Osteocyte (in vitro differentiated cells): ENCODE results near the gene TSHZ3. TPM values are rescaled to one million over a fixed set of nuclear protein-coding genes. Genes with fewer than 3 reads are reported as not detected.

Source experiments
- DNase-seq: peaks from one replicate; pipeline ENCODE4 v3.0.0; 2021; ENCODE audit warnings: mixed read lengths; ENCODE audit not compliant: unreplicated experiment; ENCODE audit errors: extremely low spot score
- H3K27ac Mint-ChIP-seq: one replicate; pipeline ENCODE4 v1.8.0; 2021; ENCODE audit warnings: mild to moderate bottlenecking, mixed read lengths; ENCODE audit not compliant: unreplicated experiment
- H3K27me3 Mint-ChIP-seq: one replicate; pipeline ENCODE4 v1.8.0; 2021; ENCODE audit warnings: mixed read lengths; ENCODE audit not compliant: unreplicated experiment
- H3K36me3 Mint-ChIP-seq: one replicate; pipeline ENCODE4 v1.8.0; 2021; ENCODE audit warnings: mixed read lengths; ENCODE audit not compliant: unreplicated experiment
- H3K4me1 Mint-ChIP-seq: one replicate; pipeline ENCODE4 v1.8.0; 2021; ENCODE audit warnings: mixed read lengths; ENCODE audit not compliant: unreplicated experiment
- H3K4me3 Mint-ChIP-seq: one replicate; pipeline ENCODE4 v1.8.0; 2021; ENCODE audit warnings: mild to moderate bottlenecking, moderate library complexity, mixed read lengths; ENCODE audit not compliant: unreplicated experiment
- H3K9me3 Mint-ChIP-seq: one replicate; pipeline ENCODE4 v1.8.0; 2021; ENCODE audit warnings: mixed read lengths; ENCODE audit not compliant: unreplicated experiment
- total RNA-seq: library from RNA; stranded (reverse); gene quantifications from 2 replicates; pipeline ENCODE4 v1.2.1, GENCODE V29; 2021
- TF ChIP-seq, protein P1 (sequence below): fragments of 200-600 bp; sonication (generic); IDR thresholded peaks from 2 replicates; pipeline ENCODE4 v1.5.0; 2021; ENCODE audit warnings: antibody characterized with exemption, mild to moderate bottlenecking, moderate library complexity

The TSHZ3 gene
- total RNA-seq, 1 donor from 2014 or later: 10.7 TPM

DNA sequence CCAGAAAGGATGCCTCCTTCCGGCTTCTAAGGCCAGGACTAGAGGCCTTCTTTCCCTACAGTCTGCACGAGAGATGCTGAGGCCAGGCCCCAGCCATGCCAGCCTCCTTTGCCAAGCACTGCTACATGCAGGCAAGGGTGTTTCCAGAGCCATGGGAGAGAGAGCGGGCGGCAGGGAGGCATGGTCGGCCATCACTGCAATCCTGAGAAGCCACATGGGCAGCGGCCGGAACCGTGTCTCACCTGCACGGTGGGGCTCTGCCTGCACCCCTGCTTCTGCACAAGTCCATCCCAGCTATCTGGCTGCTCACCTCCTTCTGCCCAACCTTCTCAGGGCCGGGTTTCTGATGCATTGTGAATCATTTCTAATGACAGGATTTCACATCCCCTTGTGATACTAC, 35.1 kb downstream of the TSHZ3 start:
- TF ChIP-seq, protein P1, sequence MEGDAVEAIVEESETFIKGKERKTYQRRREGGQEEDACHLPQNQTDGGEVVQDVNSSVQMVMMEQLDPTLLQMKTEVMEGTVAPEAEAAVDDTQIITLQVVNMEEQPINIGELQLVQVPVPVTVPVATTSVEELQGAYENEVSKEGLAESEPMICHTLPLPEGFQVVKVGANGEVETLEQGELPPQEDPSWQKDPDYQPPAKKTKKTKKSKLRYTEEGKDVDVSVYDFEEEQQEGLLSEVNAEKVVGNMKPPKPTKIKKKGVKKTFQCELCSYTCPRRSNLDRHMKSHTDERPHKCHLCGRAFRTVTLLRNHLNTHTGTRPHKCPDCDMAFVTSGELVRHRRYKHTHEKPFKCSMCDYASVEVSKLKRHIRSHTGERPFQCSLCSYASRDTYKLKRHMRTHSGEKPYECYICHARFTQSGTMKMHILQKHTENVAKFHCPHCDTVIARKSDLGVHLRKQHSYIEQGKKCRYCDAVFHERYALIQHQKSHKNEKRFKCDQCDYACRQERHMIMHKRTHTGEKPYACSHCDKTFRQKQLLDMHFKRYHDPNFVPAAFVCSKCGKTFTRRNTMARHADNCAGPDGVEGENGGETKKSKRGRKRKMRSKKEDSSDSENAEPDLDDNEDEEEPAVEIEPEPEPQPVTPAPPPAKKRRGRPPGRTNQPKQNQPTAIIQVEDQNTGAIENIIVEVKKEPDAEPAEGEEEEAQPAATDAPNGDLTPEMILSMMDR: no peak
- no peak overlapping the region for H3K27ac Mint-ChIP-seq
- no peak overlapping the region for H3K4me3 Mint-ChIP-seq
- H3K36me3 Mint-ChIP-seq: no peaks in the 10 kb centered on the region
- DNase-seq: no peak
- H3K4me1 Mint-ChIP-seq: peaks cover 32% of the 10 kb centered on the region
- no peaks in the 10 kb centered on the region for H3K9me3 Mint-ChIP-seq
- no peaks in the 10 kb centered on the region for H3K27me3 Mint-ChIP-seq

DNA sequence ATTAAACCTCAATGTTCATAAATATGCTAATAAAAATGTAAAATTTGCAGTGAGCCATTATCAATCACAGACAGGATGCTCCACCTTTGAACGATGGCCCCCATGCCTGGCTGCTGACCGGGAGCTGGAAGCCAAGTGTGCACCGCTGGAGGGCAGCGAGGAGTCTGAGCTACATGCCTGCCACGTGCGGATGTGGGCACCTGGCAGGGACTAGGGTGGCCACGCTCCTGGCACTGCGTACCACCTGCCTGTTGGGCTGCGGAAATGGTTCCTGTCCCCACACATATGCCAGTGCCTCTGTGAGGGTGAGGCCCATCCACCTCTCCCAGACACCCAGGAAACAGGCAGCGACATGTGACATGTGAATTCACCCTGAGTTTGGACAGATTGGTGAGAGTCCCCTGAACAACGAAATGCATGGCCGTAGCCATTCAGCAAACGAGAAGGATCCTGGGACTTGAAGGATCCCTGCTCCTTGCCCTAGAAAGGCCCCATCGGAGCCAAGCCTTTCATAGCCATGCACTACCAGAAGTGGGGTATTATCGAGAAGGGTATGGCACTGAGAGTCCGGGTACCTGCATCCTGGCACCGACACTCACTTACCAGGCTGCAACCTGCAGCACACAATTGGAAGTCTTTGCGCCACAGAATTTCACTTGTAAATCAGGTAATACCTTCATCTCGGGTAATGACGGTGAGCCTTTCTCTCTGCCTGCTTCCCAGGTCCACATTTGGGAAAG, 35.8 kb downstream of the TSHZ3 start:
- TF ChIP-seq, protein P1: no peak
- Mint-ChIP-seq H3K27ac (no peak overlapping the region), H3K4me3 (no peak overlapping the region), H3K4me1 (peaks cover 32% of the 10 kb centered on the region), H3K36me3 (no peaks in the 10 kb centered on the region), H3K9me3 (no peaks in the 10 kb centered on the region), H3K27me3 (no peaks in the 10 kb centered on the region)
- no peak for DNase-seq

DNA sequence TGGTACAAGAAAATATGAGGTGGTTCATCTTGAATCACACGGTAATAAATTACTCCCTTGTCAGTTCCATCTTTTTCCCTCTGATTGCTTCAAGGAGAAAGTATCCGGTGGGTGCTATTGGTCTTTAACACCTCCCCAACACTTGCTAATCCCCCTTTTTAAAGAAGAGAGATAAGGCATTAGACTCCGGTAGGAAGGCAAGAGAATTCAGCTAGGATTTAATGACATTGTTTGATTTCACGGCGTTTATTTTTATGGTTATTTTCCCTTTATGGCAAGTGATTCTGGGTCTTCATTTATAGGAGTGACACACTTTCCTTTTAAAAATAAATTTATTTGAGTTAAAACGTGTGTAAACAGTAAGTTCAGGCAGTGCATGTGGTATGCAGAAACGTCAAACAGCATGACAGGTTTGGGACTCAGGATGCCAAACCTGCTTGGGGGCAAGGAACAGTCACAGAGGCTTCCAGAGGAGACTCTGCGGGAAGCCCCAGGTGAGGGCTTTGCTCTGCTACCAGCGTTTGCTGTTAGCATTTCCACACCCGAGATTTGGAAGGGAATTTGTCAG, 36.5 kb downstream of the TSHZ3 start:
- Mint-ChIP-seq H3K4me3 (no peak overlapping the region), H3K9me3 (no peaks in the 10 kb centered on the region), H3K4me1 (peaks cover 32% of the 10 kb centered on the region), H3K27me3 (no peaks in the 10 kb centered on the region), H3K27ac (peak overlapping the region; percentile 69), H3K36me3 (no peaks in the 10 kb centered on the region)
- DNase-seq: no peak
- TF ChIP-seq, protein P1: no peak

DNA sequence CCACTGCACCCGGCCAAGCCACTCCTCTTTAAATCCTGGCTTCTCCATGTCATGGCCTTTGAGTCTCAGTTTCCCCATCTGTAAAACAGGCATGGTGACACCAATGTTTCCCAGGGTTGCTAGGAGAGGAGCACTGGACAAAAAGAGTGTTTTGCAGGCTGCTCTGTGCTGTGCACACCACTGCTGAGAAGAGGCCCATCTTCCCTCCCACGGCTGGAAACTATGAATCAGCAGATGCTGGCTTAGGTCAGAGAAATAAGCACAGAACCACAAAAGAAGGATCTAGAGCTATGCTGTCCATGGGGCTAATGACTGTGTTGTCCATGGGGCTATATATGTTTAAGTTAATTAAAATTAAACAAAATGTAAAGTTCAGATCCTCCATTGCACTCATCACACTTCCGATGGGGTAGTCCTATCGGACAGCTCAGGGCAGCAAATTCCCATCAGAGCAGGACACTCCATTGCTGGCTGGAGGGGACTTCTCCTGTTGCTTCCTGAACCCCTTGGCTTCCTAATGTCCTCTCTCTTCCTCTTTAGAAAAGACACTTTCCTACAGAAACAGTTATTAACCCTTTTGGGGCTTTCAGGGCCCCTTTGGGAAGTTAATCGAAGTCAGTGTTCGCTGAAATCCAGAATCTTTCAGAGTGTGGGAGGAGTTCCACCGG, 37.1 kb downstream of the TSHZ3 start:
- Mint-ChIP-seq H3K27me3 (no peaks in the 10 kb centered on the region), H3K36me3 (no peaks in the 10 kb centered on the region), H3K4me3 (no peak overlapping the region), H3K4me1 (peaks cover 30% of the 10 kb centered on the region), H3K27ac (peak overlapping the region; percentile 69), H3K9me3 (no peaks in the 10 kb centered on the region)
- no peak for DNase-seq
- TF ChIP-seq, protein P1: no peak
